Ishikawa (cell line): ENCODE results near the gene SIGLECL1.

Experiments used
- CREB1 ChIP-seq: IDR thresholded peaks from 2 replicates; pipeline ENCODE4 v1.6.1; 2012; ENCODE audit warnings: low read depth
- EP300 ChIP-seq: IDR thresholded peaks from 2 replicates; pipeline ENCODE4 v1.6.1; 2012; ENCODE audit warnings: borderline replicate concordance
- FOXM1 ChIP-seq: IDR thresholded peaks from 2 replicates; pipeline ENCODE4 v1.6.1; 2012; ENCODE audit warnings: low read depth, borderline replicate concordance
- MAX ChIP-seq: IDR thresholded peaks from 2 replicates; pipeline ENCODE4 v1.6.1; 2012
- RAD21 ChIP-seq: IDR thresholded peaks from 2 replicates; pipeline ENCODE4 v1.6.1; 2012; ENCODE audit warnings: low read depth
- TAF1 ChIP-seq: IDR thresholded peaks from 2 replicates; pipeline ENCODE4 v1.6.1; 2012; ENCODE audit warnings: low read depth, mild to moderate bottlenecking
- TCF12 ChIP-seq: IDR thresholded peaks from 2 replicates; pipeline ENCODE4 v1.6.1; 2012; ENCODE audit warnings: low read depth
- TEAD4 ChIP-seq: IDR thresholded peaks from 2 replicates; pipeline ENCODE4 v1.6.1; 2012
- YY1 ChIP-seq: IDR thresholded peaks from 2 replicates; pipeline ENCODE4 v1.6.1; 2012; ENCODE audit warnings: low read depth

GRCh38 chr19:51296336-51297093 is 45.6 kb downstream of the SIGLECL1 start:
- TF ChIP-seq TCF12, result no peak
- TF ChIP-seq TEAD4, result no peak
- TF ChIP-seq EP300, result no peak
- peak; percentile 32 for TF ChIP-seq RAD21
- no peak for TF ChIP-seq FOXM1
- TF ChIP-seq TAF1, result no peak
- no peak for TF ChIP-seq CREB1
- TF ChIP-seq MAX, result no peak
- no peak for TF ChIP-seq YY1
